Stimulated activated CD4-positive, alpha-beta T cell treated with anti-CD3 and anti-CD28 coated beads, Interleukin-1b, Interleukin-23, amount 100 ng/mL, for 4 hours (primary cell): ENCODE measurements around the gene SLC7A8.
"Not testable (repeated sequence)": the region's sequence is repeated elsewhere in the genome, so short reads cannot be mapped to it uniquely, and the experiment has no call there.

Source experiments
- DNase-seq, 2 donors: peaks; one replicate each; pipeline ENCODE4 v3.0.0-alpha.2; 2020; ENCODE audit warnings: low read depth in 2 of 2

SLC7A8 gene

GRCh38 chr14:23114120-23114458 is 69.4 kb downstream of the SLC7A8 start:
- DNase-seq: no peak

- DNase-seq: no peak
Measured at GRCh38 chr14:23113431-23114119, 69.9 kb downstream of the SLC7A8 start.

GRCh38 chr14:23112359-23113178 is 70.9 kb downstream of the SLC7A8 start:
- DNase-seq: no peak

GRCh38 chr14:23110579-23111365 is 72.7 kb downstream of the SLC7A8 start:
- no peak for DNase-seq

- no peak for DNase-seq
Measured at GRCh38 chr14:23109769-23110168, 73.7 kb downstream of the SLC7A8 start.

GRCh38 chr14:23108169-23108568 is 75.3 kb downstream of the SLC7A8 start:
- DNase-seq: not testable (repeated sequence)

- not testable (repeated sequence) for DNase-seq
Measured at GRCh38 chr14:23107620-23108019, 75.8 kb downstream of the SLC7A8 start.

- no peak for DNase-seq
Measured at GRCh38 chr14:23106747-23107045, 76.8 kb downstream of the SLC7A8 start.

GRCh38 chr14:23105348-23105824 is 78.1 kb downstream of the SLC7A8 start:
- no peak for DNase-seq

GRCh38 chr14:23104591-23105347 is 78.7 kb downstream of the SLC7A8 start, which contains the start of gene CIROP:
TSS of gene CIROP (minus strand) at chr14:23104989. CDS start at chr14:23104920, 69 bp downstream.
- DNase-seq: no peak

- no peak for DNase-seq
Measured at GRCh38 chr14:23104070-23104590, 79.3 kb downstream of the SLC7A8 start.

GRCh38 chr14:23103581-23103980 is 79.9 kb downstream of the SLC7A8 start:
- no peak for DNase-seq

- no peak for DNase-seq
Measured at GRCh38 chr14:23102801-23103200, 80.7 kb downstream of the SLC7A8 start.

- DNase-seq: no peak
Measured at GRCh38 chr14:23101986-23102625, 81.4 kb downstream of the SLC7A8 start.

- no peak for DNase-seq
Measured at GRCh38 chr14:23101213-23101970, 82.1 kb downstream of the SLC7A8 start.

GRCh38 chr14:23099212-23099861 is 84.1 kb downstream of the SLC7A8 start:
- no peak for DNase-seq

GRCh38 chr14:23097786-23098185 is 85.7 kb downstream of the SLC7A8 start:
- no peak for DNase-seq

GRCh38 chr14:23095196-23096108 is 88.0 kb downstream of the SLC7A8 start, which contains the start of gene C14orf119:
TSS of gene C14orf119 (plus strand) at chr14:23095505. CDS start at chr14:23097659, 2,154 bp downstream.
- DNase-seq: peak; percentile 78 to 98
